Stimulated activated naive CD8-positive, alpha-beta T cell treated with anti-CD3 and anti-CD28 coated beads, Interleukin-15, amount 100 ng/mL, for 72 hours (primary cell): ENCODE measurements around the gene MSH5.

Source experiments
- ATAC-seq: fragments of 150-1000 bp; cut with Tn5 transposase; 2 replicates; pipeline ENCODE4 v1.10.0; 2021; ENCODE audit warnings: mild to moderate bottlenecking, moderate library complexity
- DNase-seq, 2 donors: peaks; one replicate each; pipeline ENCODE4 v3.0.0; 2021 to 2022
- H3K27ac Mint-ChIP-seq, 2 donors: one replicate each; pipeline ENCODE4 v1.8.0; 2022; ENCODE audit warnings: mild to moderate bottlenecking in 2 of 2, mixed read lengths in 2 of 2, moderate library complexity in 2 of 2
- H3K27me3 Mint-ChIP-seq: one replicate; pipeline ENCODE4 v1.8.0; 2022; ENCODE audit warnings: mixed read lengths
- H3K4me1 Mint-ChIP-seq: one replicate; pipeline ENCODE4 v1.8.0; 2022; ENCODE audit warnings: mild to moderate bottlenecking, mixed read lengths
- H3K4me3 Mint-ChIP-seq, 2 donors: one replicate each; pipeline ENCODE4 v1.8.0; 2022; ENCODE audit warnings: mild to moderate bottlenecking in 2 of 2, mixed read lengths in 2 of 2, moderate library complexity in 1 of 2
- H3K9me3 Mint-ChIP-seq, 2 donors: one replicate each; pipeline ENCODE4 v1.8.0; 2022; ENCODE audit warnings: mixed read lengths in 2 of 2

MSH5 gene

GRCh38 chr6:31811645-31812044 lies 71.8 kb downstream of the MSH5 start:
- no peak for DNase-seq
- ATAC-seq: no peak
- Mint-ChIP-seq H3K4me1 (peaks cover 31% of the 10 kb centered on the region), H3K27ac (no peak overlapping the region), H3K27me3 (no peaks in the 10 kb centered on the region), H3K4me3 (no peak overlapping the region), H3K9me3 (no peaks in the 10 kb centered on the region)
